NCI-H146 treated with DMSO at 0.1 percent for 48 hours (cell line): ENCODE results near the gene PNKD.

ENCODE experiments used
- DNase-seq: peaks from one replicate; lab custom pipeline; 2025; ENCODE audit not compliant: unreplicated experiment; lab: John Stamatoyannopoulos, UW

The PNKD gene

GRCh38 chr2:218269900-218270720 lies at the start of gene PNKD, which contains the start of gene AAMP:
TSS of gene PNKD (plus strand) at chr2:218270519. CDS start at chr2:218270536, 17 bp downstream.
TSS of gene AAMP (minus strand) at chr2:218270137. CDS start at chr2:218270086, 51 bp downstream.
- DNase-seq: peak; percentile 96

- no peak for DNase-seq
Observed at GRCh38 chr2:218221000-218221399, 49.3 kb upstream of the PNKD start.

- DNase-seq: peak; percentile 25
Observed at GRCh38 chr2:218223046-218223445, 47.3 kb upstream of the PNKD start.

DNA sequence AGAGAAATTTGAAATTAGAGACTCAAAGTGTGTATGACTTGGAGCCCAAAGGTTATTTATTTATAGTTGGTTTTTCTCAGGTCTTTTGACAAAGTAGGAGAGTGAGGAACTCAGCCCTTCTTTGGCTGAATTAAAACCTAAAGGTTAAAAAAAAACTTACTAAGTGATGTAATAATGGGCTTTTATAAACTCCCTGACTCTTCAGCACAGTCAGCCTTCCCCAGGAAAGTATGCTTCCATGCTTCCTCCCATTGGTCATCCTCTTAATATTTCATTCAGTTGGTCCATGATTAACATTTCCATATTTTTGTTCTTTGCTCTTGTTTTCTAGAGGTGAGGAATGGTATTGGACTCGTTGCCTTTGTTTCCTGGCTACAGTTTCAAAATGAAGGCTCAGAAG lies 46.1 kb upstream of the PNKD start:
- no peak for DNase-seq

GRCh38 chr2:218226903-218227302 lies 43.4 kb upstream of the PNKD start:
- no peak for DNase-seq

DNA sequence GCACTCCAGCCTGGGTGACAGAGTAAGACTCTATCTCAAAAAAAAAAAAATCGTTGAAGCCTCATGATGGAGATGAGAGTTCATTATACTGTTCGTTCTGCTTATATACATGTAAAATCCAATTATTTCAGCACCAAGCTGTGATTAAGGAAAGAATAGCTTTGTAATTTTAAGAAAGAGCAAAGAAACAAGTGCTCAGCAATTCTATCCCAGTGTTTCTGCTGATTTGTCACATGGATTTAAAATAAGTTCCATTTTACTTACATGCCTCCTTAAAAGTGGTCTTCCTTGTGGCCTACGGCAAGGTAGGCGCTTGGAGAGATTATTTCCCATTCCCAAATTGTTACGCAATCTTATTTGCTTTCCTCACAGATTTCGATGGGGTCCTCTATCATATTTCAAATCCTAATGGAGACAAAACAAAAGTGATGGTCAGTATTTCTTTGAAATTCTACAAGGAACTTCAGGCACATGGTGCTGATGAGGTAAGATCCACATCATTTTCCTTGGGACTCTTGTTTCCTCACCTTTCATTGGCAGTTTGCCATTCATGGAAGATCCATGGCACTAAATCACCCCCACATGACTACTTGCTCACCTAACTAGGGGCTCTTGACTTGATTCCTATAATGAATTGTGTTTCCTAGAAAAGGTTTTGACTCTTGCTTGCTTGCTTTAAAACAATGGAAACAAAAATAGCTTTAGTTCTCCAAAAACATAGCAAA lies 41.8 kb upstream of the PNKD start:
- DNase-seq: no peak

GRCh38 chr2:218229239-218229638 lies 41.1 kb upstream of the PNKD start:
- DNase-seq: no peak

DNA sequence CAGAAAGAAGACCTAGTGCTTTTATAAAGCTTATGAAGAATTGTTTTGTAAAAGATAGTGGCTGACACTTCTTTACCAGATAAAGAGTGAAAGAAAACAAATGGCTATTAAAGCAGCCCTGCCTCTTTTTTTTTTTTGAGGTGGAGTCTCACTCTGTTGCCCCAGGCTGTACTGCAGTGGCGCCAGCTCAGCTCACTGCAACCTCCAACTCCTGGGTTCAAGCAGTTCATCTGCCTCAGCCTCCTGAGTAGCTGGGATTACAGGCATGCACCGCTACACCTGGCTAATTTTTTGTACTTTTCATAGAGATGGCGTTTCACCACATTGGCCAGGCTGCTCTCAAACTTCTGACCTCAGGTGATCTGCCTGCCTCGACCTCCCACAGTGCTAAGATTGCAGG lies 40.5 kb upstream of the PNKD start:
- DNase-seq: no peak

DNA sequence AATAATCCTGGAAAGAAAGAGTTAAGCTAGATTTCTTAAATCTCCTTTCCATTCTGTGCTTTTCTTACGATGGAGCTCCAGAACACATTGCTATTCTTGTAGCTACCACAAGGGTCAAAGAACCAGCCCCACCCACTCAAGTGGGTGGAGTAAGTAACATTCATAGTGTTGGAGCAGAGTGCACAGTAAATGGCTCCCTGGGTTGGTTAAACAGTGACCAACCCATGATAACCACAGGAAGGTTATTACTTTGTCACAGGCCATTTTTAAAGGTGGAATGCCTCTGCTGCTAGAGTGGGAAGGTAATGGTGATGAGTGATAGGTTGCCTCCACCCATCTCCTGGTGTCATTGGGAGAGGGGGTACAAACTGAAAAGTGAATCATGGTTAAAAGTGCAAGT lies 39.4 kb upstream of the PNKD start:
- DNase-seq: no peak

- DNase-seq: no peak
Observed at GRCh38 chr2:218233543-218233942, 36.8 kb upstream of the PNKD start.

DNA sequence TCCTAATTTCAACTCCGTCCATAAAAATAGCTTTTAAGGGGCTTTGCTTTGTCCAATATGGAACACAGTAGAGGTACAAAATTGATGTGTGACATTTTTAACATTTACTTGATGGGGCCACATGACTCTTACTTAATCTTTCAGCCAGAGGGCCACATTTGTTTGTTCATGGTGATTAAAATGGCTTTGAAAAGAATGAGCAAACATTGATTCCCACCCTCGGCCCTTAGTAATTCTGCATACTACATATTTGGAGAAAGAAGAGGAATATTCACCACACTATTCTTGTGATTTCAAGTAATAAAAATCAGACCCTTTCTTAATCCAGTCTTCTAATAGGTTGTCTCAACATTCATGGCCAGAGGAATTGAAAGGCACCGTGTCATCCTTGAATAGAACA lies 35.8 kb upstream of the PNKD start:
- DNase-seq: no peak

DNA sequence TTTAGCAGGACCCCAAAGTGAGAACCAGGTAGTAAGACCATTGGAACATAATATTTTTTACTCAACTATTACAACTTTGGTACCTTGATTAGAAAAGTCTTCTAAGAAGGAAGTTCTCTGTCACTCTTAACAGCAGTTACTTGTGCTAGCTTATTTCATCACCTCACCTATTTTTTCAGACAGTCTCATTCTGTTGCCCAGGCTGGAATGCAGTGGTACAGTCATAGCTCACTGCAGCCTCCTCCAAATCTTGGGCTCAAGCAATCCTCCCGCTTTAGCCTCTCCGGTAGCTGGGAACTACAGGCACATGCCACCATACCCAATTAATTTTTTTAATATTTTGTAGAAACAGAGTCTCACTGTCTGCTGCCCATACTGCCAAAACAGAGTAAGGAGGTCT lies 35.3 kb upstream of the PNKD start:
- DNase-seq: no peak

DNA sequence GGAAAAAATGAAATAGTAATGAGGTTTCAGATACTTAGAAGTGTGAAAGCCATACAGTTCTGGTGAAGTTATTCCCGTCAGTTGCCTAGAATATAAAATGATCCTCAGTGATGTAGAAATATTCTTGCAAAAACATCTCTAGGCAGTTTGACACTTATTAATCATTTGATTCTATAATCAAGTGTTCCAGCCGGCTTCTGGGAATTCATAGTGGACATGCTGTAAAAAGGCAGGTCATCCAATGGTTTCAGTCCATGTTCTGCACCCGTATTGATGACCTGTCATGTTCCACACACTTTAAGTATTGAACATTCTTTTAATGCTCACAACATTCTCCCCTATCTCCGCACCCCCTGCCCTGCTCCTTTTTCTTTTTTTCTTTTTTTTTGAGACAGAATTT lies 33.5 kb upstream of the PNKD start:
- DNase-seq: no peak

DNA sequence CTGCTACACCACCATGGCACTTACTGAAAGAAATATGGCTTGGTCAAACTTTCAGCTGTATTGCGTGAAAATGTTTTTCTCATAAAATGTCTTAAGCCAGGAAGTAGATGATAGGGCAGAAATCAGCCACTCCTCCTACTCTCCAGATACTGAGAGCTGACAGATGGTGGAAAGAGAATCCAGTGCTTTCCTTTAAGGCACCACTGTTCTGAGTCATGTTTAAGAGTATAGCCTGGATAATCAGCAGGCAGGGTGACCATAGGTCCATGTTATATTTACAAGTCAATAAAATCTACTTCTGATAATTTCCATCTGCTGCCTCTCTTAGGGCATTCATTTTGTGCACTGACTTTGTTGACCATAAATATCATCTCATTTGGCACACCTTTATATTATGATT lies 31.4 kb upstream of the PNKD start:
- no peak for DNase-seq

GRCh38 chr2:218244204-218244603 lies 26.1 kb upstream of the PNKD start:
- no peak for DNase-seq

- no peak for DNase-seq
Observed at GRCh38 chr2:218244665-218245064, 25.7 kb upstream of the PNKD start.

DNA sequence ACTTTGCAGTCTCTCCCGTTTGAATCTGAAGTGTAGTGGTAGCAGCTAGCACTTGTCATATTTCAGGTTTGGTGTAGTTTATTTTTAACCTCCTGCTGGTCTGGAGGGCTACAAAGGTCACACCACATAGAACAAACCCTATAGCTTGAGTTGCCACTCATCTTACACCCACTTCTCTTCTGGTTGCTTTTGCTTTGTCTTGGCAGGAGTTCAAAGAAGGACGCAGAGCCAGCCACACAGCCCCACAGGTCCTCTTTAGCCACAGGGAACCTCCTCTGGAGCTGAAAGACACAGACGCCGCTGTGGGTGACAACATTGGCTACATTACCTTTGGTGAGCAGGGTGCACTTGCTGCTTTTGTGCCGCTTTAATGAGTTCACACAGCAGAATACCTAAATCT lies 25.1 kb upstream of the PNKD start:
- no peak for DNase-seq

GRCh38 chr2:218249691-218250090 lies 20.6 kb upstream of the PNKD start:
- no peak for DNase-seq

- DNase-seq: no peak
Observed at GRCh38 chr2:218252509-218253231, 17.6 kb upstream of the PNKD start.

DNA sequence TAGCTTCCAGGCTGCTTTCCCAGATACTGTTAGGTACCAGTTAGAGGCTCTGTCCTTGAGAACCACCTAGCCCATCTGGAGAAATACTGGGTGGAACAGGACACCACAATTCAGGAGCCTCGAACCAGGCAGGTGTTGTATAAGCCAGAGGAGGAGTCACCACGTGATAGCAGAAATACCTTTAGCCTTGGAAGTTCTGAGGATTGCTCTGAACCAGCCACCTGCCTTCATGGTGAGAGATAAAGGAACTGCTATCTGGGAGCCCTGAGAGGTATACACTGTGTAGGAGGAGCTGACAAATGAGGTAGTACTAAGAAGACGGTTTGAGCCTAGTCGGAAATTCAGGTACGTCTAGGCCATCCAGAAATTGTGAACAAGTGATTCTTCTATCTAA lies 17.1 kb upstream of the PNKD start:
- no peak for DNase-seq

DNA sequence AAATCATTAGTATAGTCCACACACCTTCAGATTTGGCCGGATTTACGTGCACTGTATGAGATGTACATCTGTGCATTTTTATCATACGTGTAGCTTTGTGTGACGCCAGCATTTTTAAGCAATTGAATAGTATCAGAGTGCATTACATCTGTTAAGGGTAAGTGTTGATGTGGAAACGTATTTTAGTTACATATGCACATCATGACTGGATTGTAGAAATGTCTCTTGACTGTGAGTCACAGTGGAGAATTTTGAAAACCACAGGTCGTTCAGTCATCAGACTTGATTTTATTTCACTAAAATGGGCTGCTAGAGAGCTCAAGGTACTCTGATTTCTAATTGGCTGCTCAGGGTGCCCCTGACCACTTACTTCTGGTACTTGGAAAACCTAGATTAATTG lies 14.9 kb upstream of the PNKD start:
- DNase-seq: no peak
